Neural crest cell (in vitro differentiated cells): Measurements from ENCODE around the gene IGFL3. TPM values are rescaled to one million over a fixed set of nuclear protein-coding genes. Genes with fewer than 3 reads are reported as not detected.
A peak's percentile ranks its signal among the peaks of the same experiment; 100 is the strongest.
"Not testable (repeated sequence)": the region's sequence is repeated elsewhere in the genome, so short reads cannot be mapped to it uniquely, and the experiment has no call there.

Experiments used
- DNase-seq: peaks from one replicate; pipeline ENCODE4 v3.0.0; 2021; ENCODE audit warnings: low read depth, mixed read lengths, low spot score
- H3K27ac Mint-ChIP-seq: one replicate; pipeline ENCODE4 v1.8.0; 2021; ENCODE audit warnings: mild to moderate bottlenecking, mixed read lengths; ENCODE audit not compliant: unreplicated experiment
- H3K27me3 Mint-ChIP-seq: 2 replicates; pipeline ENCODE4 v1.8.0; 2021; ENCODE audit warnings: low read depth, mild to moderate bottlenecking, mixed read lengths
- H3K36me3 Mint-ChIP-seq: 2 replicates; pipeline ENCODE4 v1.8.0; 2021; ENCODE audit warnings: low read depth, mild to moderate bottlenecking, mixed read lengths
- H3K4me1 Mint-ChIP-seq: 2 replicates; pipeline ENCODE4 v1.8.0; 2021; ENCODE audit warnings: mixed read lengths
- H3K4me3 Mint-ChIP-seq: one replicate; pipeline ENCODE4 v1.8.0; 2021; ENCODE audit warnings: mild to moderate bottlenecking, mixed read lengths
- H3K9me3 Mint-ChIP-seq: 2 replicates; pipeline ENCODE4 v1.8.0; 2021; ENCODE audit warnings: mixed read lengths
- CTCF ChIP-seq: fragments of 200-600 bp; sonication (generic); conservative IDR thresholded peaks from 2 replicates; pipeline ENCODE4 v1.5.0; 2021; ENCODE audit warnings: antibody characterized with exemption, mild to moderate bottlenecking
- long read RNA-seq: library from polyadenylated mRNA; unstranded; transcript quantifications from one replicate; pipeline ENCODE4 v2.0.0, GENCODE V29; 2020
- total RNA-seq: library from RNA; stranded (reverse); gene quantifications from 2 replicates; pipeline ENCODE4 v1.2.1, GENCODE V29; 2021

Gene IGFL3
- total RNA-seq = not detected in 2 replicates
- long read RNA-seq = 0 reads

GRCh38 chr19:46124638-46125115 is at the start of gene IGFL3:
Gene IGFL3, minus strand, starts transcription at chr19:46124688. Its CDS starts 39 bp downstream, at chr19:46124649.
- Mint-ChIP-seq H3K4me3 (no peak within 1 kb of the TSS), H3K27ac (peak within 1 kb of the TSS; percentile 10), H3K36me3 (peaks cover 5% of the 10 kb centered on the region), H3K4me1 (peaks cover 4% of the 10 kb centered on the region), H3K9me3 (peaks cover 16% of the 10 kb centered on the region), H3K27me3 (peaks cover 6% of the 10 kb centered on the region)
- no peak for TF ChIP-seq CTCF
- no peak for DNase-seq

- no peak for TF ChIP-seq CTCF
- no peak overlapping the region for H3K27ac Mint-ChIP-seq
- H3K27me3 Mint-ChIP-seq = peaks cover 20% of the 10 kb centered on the region
- H3K4me1 Mint-ChIP-seq = no peaks in the 10 kb centered on the region
- no peak for DNase-seq
- no peaks in the 10 kb centered on the region for H3K9me3 Mint-ChIP-seq
- peaks cover 3% of the 10 kb centered on the region for H3K36me3 Mint-ChIP-seq
- H3K4me3 Mint-ChIP-seq = no peak overlapping the region
Measured at GRCh38 chr19:46173886-46174480, 49.5 kb upstream of the IGFL3 start.

- peaks cover 4% of the 10 kb centered on the region for H3K36me3 Mint-ChIP-seq
- peaks cover 17% of the 10 kb centered on the region for H3K9me3 Mint-ChIP-seq
- no peaks in the 10 kb centered on the region for H3K4me1 Mint-ChIP-seq
- H3K27ac Mint-ChIP-seq = no peak overlapping the region
- H3K27me3 Mint-ChIP-seq = peaks cover 18% of the 10 kb centered on the region
- TF ChIP-seq CTCF = no peak
- H3K4me3 Mint-ChIP-seq = no peak overlapping the region
- DNase-seq = no peak
Measured at GRCh38 chr19:46162731-46163130, 38.2 kb upstream of the IGFL3 start.

GRCh38 chr19:46161642-46162257 is 37.3 kb upstream of the IGFL3 start:
- DNase-seq, H3K4me3 Mint-ChIP-seq, H3K27ac Mint-ChIP-seq, H3K36me3 Mint-ChIP-seq, H3K4me1 Mint-ChIP-seq: not testable (repeated sequence)
- peaks cover 26% of the 10 kb centered on the region for H3K27me3 Mint-ChIP-seq
- peaks cover 17% of the 10 kb centered on the region for H3K9me3 Mint-ChIP-seq

- Mint-ChIP-seq H3K27me3 (peaks cover 29% of the 10 kb centered on the region), H3K36me3 (peaks cover 4% of the 10 kb centered on the region), H3K4me3 (no peak overlapping the region), H3K27ac (no peak overlapping the region), H3K9me3 (peaks cover 17% of the 10 kb centered on the region), H3K4me1 (no peaks in the 10 kb centered on the region)
- no peak for TF ChIP-seq CTCF
- no peak for DNase-seq
Measured at GRCh38 chr19:46160233-46160775, 35.8 kb upstream of the IGFL3 start.
